Mesendoderm (in vitro differentiated cells): Measurements from ENCODE around the gene DRAP1.
A peak's percentile ranks its signal among the peaks of the same experiment; 100 is the strongest.

ENCODE experiments used
- DNase-seq: peaks from one replicate; pipeline ENCODE4 v3.0.0; 2013
- H2AK5ac ChIP-seq: 2 replicates; pipeline ENCODE4 v1.6.1; 2013; ENCODE audit warnings: low read length, inconsistent platforms
- H2BK120ac ChIP-seq: 2 replicates; pipeline ENCODE4 v1.6.1; 2013; ENCODE audit warnings: low read depth, mild to moderate bottlenecking, low read length, moderate library complexity, mixed read lengths
- H2BK15ac ChIP-seq: replicated peaks from 2 replicates; pipeline ENCODE4 v1.6.1; 2013; ENCODE audit warnings: low read depth, mild to moderate bottlenecking, moderate library complexity
- H2BK5ac ChIP-seq: 2 replicates; pipeline ENCODE4 v1.6.1; 2013; ENCODE audit warnings: low read length, inconsistent platforms
- H3K18ac ChIP-seq: 2 replicates; pipeline ENCODE4 v1.6.1; 2013; ENCODE audit warnings: mild to moderate bottlenecking, low read length, mixed read lengths
- H3K23ac ChIP-seq: one replicate; pipeline ENCODE4 v1.6.1; 2013; ENCODE audit warnings: low read length
- H3K27ac ChIP-seq: 2 replicates; pipeline ENCODE4 v1.5.1; 2013; ENCODE audit warnings: low read depth, mild to moderate bottlenecking, inconsistent platforms, low read length, moderate library complexity
- H3K27me3 ChIP-seq: 2 replicates; pipeline ENCODE4 v1.6.1; 2013; ENCODE audit warnings: low read length, control low read depth, mild to moderate bottlenecking, inconsistent platforms; ENCODE audit not compliant: insufficient read depth, poor library complexity
- H3K36me3 ChIP-seq: 2 replicates; pipeline ENCODE4 v1.6.1; 2013; ENCODE audit warnings: low read length, inconsistent platforms; ENCODE audit not compliant: control insufficient read depth, insufficient read depth
- H3K4ac ChIP-seq: one replicate; pipeline ENCODE4 v1.6.1; 2013; ENCODE audit warnings: low read depth, mild to moderate bottlenecking, low read length, moderate library complexity
- H3K4me1 ChIP-seq: 2 replicates; pipeline ENCODE4 v1.6.1; 2013; ENCODE audit warnings: low read depth, low read length, inconsistent platforms; ENCODE audit not compliant: control insufficient read depth
- H3K4me2 ChIP-seq: 2 replicates; pipeline ENCODE4 v1.6.1; 2013; ENCODE audit warnings: low read length
- H3K4me3 ChIP-seq: 2 replicates; pipeline ENCODE4 v1.5.1; 2013; ENCODE audit warnings: mild to moderate bottlenecking, low read length
- H3K56ac ChIP-seq: one replicate; pipeline ENCODE4 v1.6.1; 2013; ENCODE audit warnings: low read length
- H3K79me1 ChIP-seq: 2 replicates; pipeline ENCODE4 v1.6.1; 2013; ENCODE audit warnings: low read length, inconsistent platforms
- H3K79me2 ChIP-seq: 2 replicates; pipeline ENCODE4 v1.6.1; 2013; ENCODE audit warnings: mild to moderate bottlenecking, low read length; ENCODE audit not compliant: control insufficient read depth, insufficient read depth
- H3K9ac ChIP-seq: 2 replicates; pipeline ENCODE4 v1.6.1; 2013; ENCODE audit warnings: low read length, inconsistent platforms
- H4K5ac ChIP-seq: one replicate; pipeline ENCODE4 v1.6.1; 2013; ENCODE audit warnings: low read length
- H4K8ac ChIP-seq: one replicate; pipeline ENCODE4 v1.6.1; 2013; ENCODE audit warnings: low read depth, mild to moderate bottlenecking, control low read depth, low read length, moderate library complexity
- WGBS: extraction: QIAGEN DNeasy Blood & Tissue Kit; methylation state at CpG from one replicate; pipeline ENCODE4 v1.1.7; 2013; ENCODE audit warnings: low lambda C conversion rate, missing lambda C conversion rate; ENCODE audit not compliant: insufficient coverage; ENCODE audit errors: extremely low coverage; 5-methylcytosine and 5-hydroxymethylcytosine counted together

DRAP1 gene

DNA sequence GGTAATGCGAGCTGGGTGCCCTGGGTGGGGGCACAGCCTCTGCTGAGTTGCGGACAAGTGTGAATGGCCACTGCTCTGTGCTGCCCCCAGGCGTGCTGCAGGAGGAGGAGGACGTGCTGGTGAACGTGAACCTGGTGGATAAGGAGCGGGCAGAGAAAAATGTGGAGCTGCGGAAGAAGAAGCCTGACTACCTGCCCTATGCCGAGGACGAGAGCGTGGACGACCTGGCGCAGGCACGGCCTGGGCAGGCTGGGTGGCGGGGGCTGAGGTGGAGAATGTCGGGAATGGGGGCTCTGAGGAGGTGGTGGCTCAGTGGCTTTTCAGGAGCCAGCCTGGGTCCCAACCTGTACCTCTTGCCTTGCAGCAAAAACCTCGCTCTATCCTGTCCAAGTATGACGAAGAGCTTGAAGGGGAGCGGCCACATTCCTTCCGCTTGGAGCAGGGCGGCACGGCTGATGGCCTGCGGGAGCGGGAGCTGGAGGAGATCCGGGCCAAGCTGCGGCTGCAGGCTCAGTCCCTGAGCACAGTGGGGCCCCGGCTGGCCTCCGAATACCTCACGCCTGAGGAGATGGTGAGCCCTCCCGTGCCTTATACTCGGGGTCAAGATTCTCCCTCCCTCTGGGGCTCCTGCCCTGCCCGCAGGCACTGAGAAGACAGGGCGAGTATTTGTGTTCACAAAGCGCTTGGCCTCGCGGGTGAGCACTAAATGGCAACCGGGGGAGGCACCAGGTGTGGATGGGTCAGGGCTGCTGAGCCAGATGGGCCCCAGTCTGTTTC is 46.9 kb downstream of the DRAP1 start:
- H3K79me1 ChIP-seq: peaks cover 22% of the 10 kb centered on the region
- no peak overlapping the region for H3K9ac ChIP-seq
- H3K27ac ChIP-seq: no peak overlapping the region
- H3K79me2 ChIP-seq: peaks cover 19% of the 10 kb centered on the region
- no peak overlapping the region for H3K56ac ChIP-seq
- H3K36me3 ChIP-seq: peaks cover 13% of the 10 kb centered on the region
- no peak for DNase-seq
- H2BK5ac ChIP-seq: no peak overlapping the region
- no peak overlapping the region for H3K18ac ChIP-seq
- H4K8ac ChIP-seq: no peak overlapping the region
- no peak overlapping the region for H4K5ac ChIP-seq
- H2BK15ac ChIP-seq: no peak overlapping the region
- H3K27me3 ChIP-seq: no peaks in the 10 kb centered on the region
- no peak overlapping the region for H2AK5ac ChIP-seq
- no peak overlapping the region for H3K23ac ChIP-seq
- WGBS: no CpG with 5 or more reads among the region's 36 CpGs
- no peak overlapping the region for H3K4me2 ChIP-seq
- H2BK120ac ChIP-seq: no peak overlapping the region
- H3K4me1 ChIP-seq: peaks cover 6% of the 10 kb centered on the region
- H3K4me3 ChIP-seq: no peak overlapping the region
- H3K4ac ChIP-seq: no peak overlapping the region

DNA sequence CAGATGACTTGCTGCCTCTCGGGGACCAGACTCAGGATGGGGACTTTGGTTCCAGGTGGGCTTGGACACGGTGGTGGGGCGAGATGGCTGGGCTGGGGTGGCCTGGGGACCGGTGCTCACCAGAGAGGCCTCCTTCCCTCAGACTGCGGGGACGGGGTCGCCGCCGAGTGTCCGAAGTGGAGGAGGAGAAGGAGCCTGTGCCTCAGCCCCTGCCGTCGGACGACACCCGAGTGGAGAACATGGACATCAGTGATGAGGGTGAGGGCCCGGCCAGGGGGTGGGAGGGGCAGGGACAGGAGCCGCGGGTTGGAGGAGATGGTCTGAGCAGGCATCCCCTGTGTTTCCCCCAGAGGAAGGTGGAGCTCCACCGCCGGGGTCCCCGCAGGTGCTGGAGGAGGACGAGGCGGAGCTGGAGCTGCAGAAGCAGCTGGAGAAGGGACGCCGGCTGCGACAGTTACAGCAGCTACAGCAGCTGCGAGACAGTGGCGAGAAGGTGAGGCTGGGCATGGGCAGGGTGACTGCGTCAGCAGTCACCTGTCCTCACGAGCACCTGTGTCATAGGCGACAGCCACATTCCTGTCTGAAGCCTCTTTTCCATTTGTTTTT is 48.2 kb downstream of the DRAP1 start:
- H4K5ac ChIP-seq: no peak overlapping the region
- H3K36me3 ChIP-seq: peaks cover 13% of the 10 kb centered on the region
- H2BK5ac ChIP-seq: no peak overlapping the region
- no peak overlapping the region for H3K18ac ChIP-seq
- no peak overlapping the region for H3K4me3 ChIP-seq
- no peak overlapping the region for H3K9ac ChIP-seq
- H3K4ac ChIP-seq: no peak overlapping the region
- no peaks in the 10 kb centered on the region for H3K27me3 ChIP-seq
- no peak overlapping the region for H3K23ac ChIP-seq
- no CpG with 5 or more reads among the region's 30 CpGs for WGBS
- H4K8ac ChIP-seq: no peak overlapping the region
- H2BK15ac ChIP-seq: no peak overlapping the region
- peaks cover 15% of the 10 kb centered on the region for H3K79me2 ChIP-seq
- no peak overlapping the region for H3K27ac ChIP-seq
- no peak overlapping the region for H2BK120ac ChIP-seq
- no peak overlapping the region for H3K4me2 ChIP-seq
- no peak overlapping the region for H3K56ac ChIP-seq
- H2AK5ac ChIP-seq: no peak overlapping the region
- H3K4me1 ChIP-seq: peaks cover 3% of the 10 kb centered on the region
- no peak for DNase-seq
- H3K79me1 ChIP-seq: peaks cover 18% of the 10 kb centered on the region

DNA sequence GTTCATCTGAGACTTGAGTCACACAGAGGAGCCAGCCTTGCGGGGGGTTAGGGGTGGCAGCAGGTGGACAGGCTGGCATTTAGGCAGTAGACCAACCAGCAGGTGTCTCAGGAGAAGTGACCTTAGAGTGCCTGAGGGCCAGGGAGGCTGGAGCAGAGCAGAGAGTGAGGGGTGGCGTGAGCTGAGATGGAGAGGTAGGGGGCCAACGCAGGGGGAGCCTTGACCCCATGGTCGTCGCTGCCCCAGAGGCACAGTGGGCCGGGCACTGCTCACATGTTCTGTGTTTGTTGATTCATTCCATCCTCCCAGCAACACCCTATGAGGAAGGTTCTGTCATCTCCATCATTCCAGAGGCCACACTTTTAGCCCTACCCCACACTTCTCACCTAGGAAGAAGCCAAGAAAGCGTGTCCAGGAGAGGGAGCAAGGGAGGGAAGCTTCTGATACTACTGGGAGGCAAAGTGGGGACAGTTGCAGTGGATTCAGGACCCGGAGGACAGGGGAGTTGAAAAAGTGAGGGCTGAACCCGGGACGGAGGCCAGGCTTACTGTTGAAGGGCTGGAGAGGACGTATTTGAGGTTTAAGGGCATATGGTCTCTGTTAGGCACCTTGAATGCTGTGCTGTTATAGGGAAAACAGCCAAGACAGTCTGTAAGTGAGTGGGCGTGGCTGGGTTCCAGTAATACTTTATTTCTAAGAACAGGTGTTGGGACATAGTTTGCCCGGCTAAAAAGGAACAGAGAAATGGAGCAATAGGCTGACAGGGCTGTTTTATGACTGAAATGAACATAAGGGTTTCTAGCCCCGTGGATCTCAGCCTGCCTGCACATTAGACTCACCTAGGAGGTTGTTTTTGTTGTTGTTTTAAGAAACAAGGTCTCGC is 49.6 kb downstream of the DRAP1 start:
- H3K27ac ChIP-seq: no peak overlapping the region
- H3K9ac ChIP-seq: no peak overlapping the region
- H3K79me2 ChIP-seq: peaks cover 5% of the 10 kb centered on the region
- H3K27me3 ChIP-seq: no peaks in the 10 kb centered on the region
- peaks cover 8% of the 10 kb centered on the region for H3K79me1 ChIP-seq
- no peak overlapping the region for H3K23ac ChIP-seq
- no peak overlapping the region for H3K4me3 ChIP-seq
- H3K18ac ChIP-seq: no peak overlapping the region
- peak; percentile 22 for DNase-seq
- H2AK5ac ChIP-seq: no peak overlapping the region
- H3K56ac ChIP-seq: no peak overlapping the region
- no CpG with 5 or more reads among the region's 15 CpGs for WGBS
- H3K4me2 ChIP-seq: no peak overlapping the region
- no peak overlapping the region for H4K5ac ChIP-seq
- H2BK5ac ChIP-seq: no peak overlapping the region
- H2BK15ac ChIP-seq: no peak overlapping the region
- no peaks in the 10 kb centered on the region for H3K4me1 ChIP-seq
- H3K4ac ChIP-seq: no peak overlapping the region
- H3K36me3 ChIP-seq: peaks cover 14% of the 10 kb centered on the region
- no peak overlapping the region for H2BK120ac ChIP-seq
- no peak overlapping the region for H4K8ac ChIP-seq
